ENCODE data around the gene FAM24A.

DNA sequence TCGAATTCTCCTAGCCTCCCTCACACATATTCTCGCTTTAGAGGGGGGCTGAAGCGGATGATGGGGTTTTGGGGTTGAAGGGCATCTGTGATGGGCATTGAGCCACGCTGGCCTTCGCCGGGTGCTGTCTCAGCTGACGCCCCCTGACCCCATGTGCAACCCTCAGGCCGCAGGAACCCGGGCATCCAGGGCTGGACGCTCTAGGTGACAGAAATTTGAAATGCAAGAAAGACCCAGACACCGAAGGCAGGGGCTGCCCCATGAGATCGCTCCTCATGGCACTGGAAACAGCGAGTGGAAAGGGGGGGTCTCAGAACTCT, 44.3 kb downstream of the FAM24A start:
- TF ChIP-seq POLR2A (IDR thresholded peaks at IDR 0.05) (no peak), CTCF (IDR thresholded peaks at IDR 0.05) (no peak)

Data from stomach (tissue), 4 donors.